ENCODE results near the gene TRIM17.
"Not testable (repeated sequence)": the region's sequence is repeated elsewhere in the genome, so short reads cannot be mapped to it uniquely, and the experiment has no call there.

The TRIM17 gene

GRCh38 chr1:228445843-228446650 is 29.4 kb upstream of the TRIM17 start:
- H3K9ac ChIP-seq (ENCODE audit: low read depth, low read length), result peak overlapping the region; percentile 15
- H3K4me1 ChIP-seq (ENCODE audit: control insufficient read depth, insufficient read depth, low read length), result peaks cover 8% of the 10 kb centered on the region
- H3K27me3 ChIP-seq (ENCODE audit: control insufficient read depth, insufficient read depth, low read length), result peaks cover 73% of the 10 kb centered on the region
- no peaks in the 10 kb centered on the region for H3K9me3 ChIP-seq (replicated peaks; ENCODE audit: low read length)
- H3K36me3 ChIP-seq (ENCODE audit: insufficient read depth, low read length), result no peaks in the 10 kb centered on the region
- peak overlapping the region; percentile 66 for H3K4me3 ChIP-seq (ENCODE audit: low read length)
- H3K4me2 ChIP-seq (ENCODE audit: low read length), result peak overlapping the region; percentile 85

DNA sequence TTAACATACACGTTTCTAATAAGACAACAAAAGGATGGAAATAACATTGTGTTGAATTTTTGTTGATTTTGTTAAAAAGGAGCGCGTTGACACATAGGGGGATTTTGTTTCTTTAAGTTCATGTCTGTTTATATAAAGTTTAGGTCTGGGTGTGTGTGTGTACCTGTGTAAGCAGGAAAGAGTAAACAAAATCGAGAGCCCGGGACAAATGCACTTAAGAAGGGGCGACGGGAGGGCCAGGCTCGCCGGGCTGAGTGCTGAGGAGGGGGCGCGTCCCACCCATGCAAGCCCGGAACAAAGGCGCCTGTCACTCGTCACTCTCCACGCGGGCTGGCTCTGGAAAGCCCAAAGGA is 28.8 kb upstream of the TRIM17 start:
- Histone ChIP-seq H3K9me3 (replicated peaks; ENCODE audit: low read length) (no peaks in the 10 kb centered on the region), H3K4me1 (ENCODE audit: control insufficient read depth, insufficient read depth, low read length) (peaks cover 8% of the 10 kb centered on the region), H3K36me3 (ENCODE audit: insufficient read depth, low read length) (no peaks in the 10 kb centered on the region), H3K27me3 (ENCODE audit: control insufficient read depth, insufficient read depth, low read length) (peaks cover 79% of the 10 kb centered on the region), H3K4me2 (ENCODE audit: low read length) (peak overlapping the region; percentile 85), H3K9ac (ENCODE audit: low read depth, low read length) (peak overlapping the region; percentile 15), H3K4me3 (ENCODE audit: low read length) (peak overlapping the region; percentile 66)

DNA sequence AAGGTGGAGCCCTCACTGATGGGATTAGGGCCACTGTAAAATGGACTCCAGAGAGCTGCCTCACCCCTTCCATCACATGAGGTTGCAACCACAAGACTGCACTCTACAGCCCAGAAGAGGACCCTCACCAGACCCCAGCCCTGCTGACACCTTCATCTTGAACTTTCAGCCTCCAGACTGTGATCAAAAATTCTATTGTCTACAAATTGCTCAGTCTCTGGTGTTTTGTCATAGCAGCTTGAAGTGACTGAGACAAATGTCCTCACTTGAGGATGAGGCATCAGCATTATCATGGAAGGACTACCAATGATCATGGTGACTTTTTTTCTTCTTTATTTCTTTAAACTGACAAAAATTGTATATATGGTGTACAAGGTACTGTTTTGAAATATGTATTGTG is 26.7 kb upstream of the TRIM17 start:
- H3K9me3 ChIP-seq (replicated peaks; ENCODE audit: low read length), result no peaks in the 10 kb centered on the region
- H3K4me3 ChIP-seq (ENCODE audit: low read length), result no peak overlapping the region
- H3K27me3 ChIP-seq (ENCODE audit: control insufficient read depth, insufficient read depth, low read length), result peaks cover 81% of the 10 kb centered on the region

GRCh38 chr1:228440761-228441500 is 24.3 kb upstream of the TRIM17 start:
- Histone ChIP-seq H3K9ac (ENCODE audit: low read depth, low read length) (no peak overlapping the region), H3K9me3 (replicated peaks; ENCODE audit: low read length) (no peaks in the 10 kb centered on the region), H3K4me1 (ENCODE audit: control insufficient read depth, insufficient read depth, low read length) (peaks cover 5% of the 10 kb centered on the region), H3K4me3 (ENCODE audit: low read length) (no peak overlapping the region), H3K4me2 (ENCODE audit: low read length) (no peak overlapping the region), H3K36me3 (ENCODE audit: insufficient read depth, low read length) (no peaks in the 10 kb centered on the region), H3K27me3 (ENCODE audit: control insufficient read depth, insufficient read depth, low read length) (peaks cover 73% of the 10 kb centered on the region)

More for the DNA sequence above, 26.7 kb upstream of the TRIM17 start:
- Histone ChIP-seq H3K9ac (ENCODE audit: low read depth, low read length) (no peak overlapping the region), H3K36me3 (ENCODE audit: insufficient read depth, low read length) (no peaks in the 10 kb centered on the region), H3K4me1 (ENCODE audit: control insufficient read depth, insufficient read depth, low read length) (peaks cover 8% of the 10 kb centered on the region), H3K4me2 (ENCODE audit: low read length) (no peak overlapping the region)

- H3K36me3 ChIP-seq (ENCODE audit: insufficient read depth, low read length), result no peaks in the 10 kb centered on the region
- H3K4me1 ChIP-seq (ENCODE audit: control insufficient read depth, insufficient read depth, low read length), result no peaks in the 10 kb centered on the region
- H3K9ac ChIP-seq (ENCODE audit: low read depth, low read length), result no peak overlapping the region
- H3K4me2 ChIP-seq (ENCODE audit: low read length), result no peak overlapping the region
- H3K4me3 ChIP-seq (ENCODE audit: low read length), result no peak overlapping the region
- peaks cover 69% of the 10 kb centered on the region for H3K27me3 ChIP-seq (ENCODE audit: control insufficient read depth, insufficient read depth, low read length)
- H3K9me3 ChIP-seq (replicated peaks; ENCODE audit: low read length), result no peaks in the 10 kb centered on the region
These were observed 21.6 kb upstream of the TRIM17 start for GRCh38 chr1:228438266-228438665.

- H3K36me3 ChIP-seq (ENCODE audit: insufficient read depth, low read length), result no peaks in the 10 kb centered on the region
- no peaks in the 10 kb centered on the region for H3K9me3 ChIP-seq (replicated peaks; ENCODE audit: low read length)
- no peak overlapping the region for H3K9ac ChIP-seq (ENCODE audit: low read depth, low read length)
- H3K27me3 ChIP-seq (ENCODE audit: control insufficient read depth, insufficient read depth, low read length), result peaks cover 64% of the 10 kb centered on the region
- no peak overlapping the region for H3K4me3 ChIP-seq (ENCODE audit: low read length)
- no peaks in the 10 kb centered on the region for H3K4me1 ChIP-seq (ENCODE audit: control insufficient read depth, insufficient read depth, low read length)
- no peak overlapping the region for H3K4me2 ChIP-seq (ENCODE audit: low read length)
These were observed 20.8 kb upstream of the TRIM17 start for GRCh38 chr1:228437424-228437962.

GRCh38 chr1:228434689-228435088 is 18.0 kb upstream of the TRIM17 start:
- H3K9me3 ChIP-seq (replicated peaks; ENCODE audit: low read length), result no peaks in the 10 kb centered on the region
- H3K4me1 ChIP-seq (ENCODE audit: control insufficient read depth, insufficient read depth, low read length), result no peaks in the 10 kb centered on the region
- H3K4me3 ChIP-seq (ENCODE audit: low read length), result no peak overlapping the region
- peaks cover 51% of the 10 kb centered on the region for H3K27me3 ChIP-seq (ENCODE audit: control insufficient read depth, insufficient read depth, low read length)
- H3K4me2 ChIP-seq (ENCODE audit: low read length), result no peak overlapping the region
- no peak overlapping the region for H3K9ac ChIP-seq (ENCODE audit: low read depth, low read length)
- H3K36me3 ChIP-seq (ENCODE audit: insufficient read depth, low read length), result no peaks in the 10 kb centered on the region

DNA sequence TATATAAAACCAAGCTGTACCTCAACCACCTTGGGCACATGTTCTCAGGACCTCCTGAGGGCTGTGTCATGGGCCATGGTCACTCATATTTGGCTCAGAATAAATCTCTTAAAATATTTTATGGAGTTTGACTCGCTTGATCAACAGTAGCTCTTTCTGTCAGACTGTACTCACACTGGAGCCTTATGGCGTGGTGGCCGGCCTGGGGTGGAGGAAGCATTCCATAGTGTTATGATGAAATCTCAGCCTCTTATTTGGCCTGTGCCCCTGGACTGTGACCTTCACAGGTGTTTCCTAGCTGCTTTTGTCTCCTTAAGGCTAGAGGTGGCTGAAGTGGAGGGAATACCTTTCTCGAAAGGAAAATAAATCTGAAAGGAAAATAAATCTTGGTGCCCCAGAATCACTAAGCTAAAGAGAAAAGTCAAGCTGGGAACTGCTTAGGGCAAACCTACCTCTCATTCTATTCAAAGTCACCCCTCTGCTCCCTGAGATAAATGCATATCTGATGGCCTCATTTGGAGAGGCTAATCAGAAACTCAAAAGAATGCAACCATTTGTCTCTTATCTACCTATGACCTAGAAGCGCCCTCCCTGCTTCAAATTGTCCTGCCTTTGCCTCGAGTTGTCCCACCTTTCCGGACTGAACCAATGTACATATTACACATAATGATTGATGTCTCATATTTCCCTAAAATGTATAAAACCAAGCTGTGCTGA is 16.8 kb upstream of the TRIM17 start:
- not testable (repeated sequence) for H3K4me3 ChIP-seq (ENCODE audit: low read length); H3K4me1 ChIP-seq (ENCODE audit: control insufficient read depth, insufficient read depth, low read length); H3K9ac ChIP-seq (ENCODE audit: low read depth, low read length); H3K36me3 ChIP-seq (ENCODE audit: insufficient read depth, low read length); H3K9me3 ChIP-seq (replicated peaks; ENCODE audit: low read length); H3K4me2 ChIP-seq (ENCODE audit: low read length)
- H3K27me3 ChIP-seq (ENCODE audit: control insufficient read depth, insufficient read depth, low read length), result peaks cover 53% of the 10 kb centered on the region

DNA sequence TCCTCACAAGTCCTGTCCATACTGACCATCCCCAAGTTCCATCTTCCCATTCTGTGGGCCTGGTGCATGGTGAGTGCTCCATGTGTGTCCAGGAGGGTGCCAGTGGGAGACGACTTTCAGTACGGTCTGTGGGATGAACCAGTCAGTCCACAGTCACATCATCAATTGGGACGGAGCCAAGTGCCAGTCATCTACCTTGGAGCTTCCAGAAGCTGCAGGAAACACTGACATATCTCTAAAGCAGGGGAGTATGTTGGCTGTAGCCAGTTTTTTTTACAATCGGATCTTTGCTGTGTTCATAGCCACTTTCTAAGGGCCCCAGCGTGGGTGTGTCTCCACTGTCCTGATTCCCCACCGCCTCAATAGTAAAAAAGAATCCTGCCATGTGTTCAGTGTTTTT is 13.6 kb upstream of the TRIM17 start:
- no peaks in the 10 kb centered on the region for H3K4me1 ChIP-seq (ENCODE audit: control insufficient read depth, insufficient read depth, low read length)
- H3K27me3 ChIP-seq (ENCODE audit: control insufficient read depth, insufficient read depth, low read length), result peaks cover 45% of the 10 kb centered on the region
- H3K4me3 ChIP-seq (ENCODE audit: low read length), result no peak overlapping the region

GRCh38 chr1:228429698-228430097 is 13.0 kb upstream of the TRIM17 start:
- no peak overlapping the region for H3K4me3 ChIP-seq (ENCODE audit: low read length)
- peaks cover 41% of the 10 kb centered on the region for H3K27me3 ChIP-seq (ENCODE audit: control insufficient read depth, insufficient read depth, low read length)
- H3K4me2 ChIP-seq (ENCODE audit: low read length), result no peak overlapping the region
- H3K9me3 ChIP-seq (replicated peaks; ENCODE audit: low read length), result no peaks in the 10 kb centered on the region
- no peaks in the 10 kb centered on the region for H3K36me3 ChIP-seq (ENCODE audit: insufficient read depth, low read length)
- no peaks in the 10 kb centered on the region for H3K4me1 ChIP-seq (ENCODE audit: control insufficient read depth, insufficient read depth, low read length)
- no peak overlapping the region for H3K9ac ChIP-seq (ENCODE audit: low read depth, low read length)

More for the DNA sequence above, 13.6 kb upstream of the TRIM17 start:
- Histone ChIP-seq H3K9ac (ENCODE audit: low read depth, low read length) (no peak overlapping the region), H3K36me3 (ENCODE audit: insufficient read depth, low read length) (no peaks in the 10 kb centered on the region), H3K9me3 (replicated peaks; ENCODE audit: low read length) (no peaks in the 10 kb centered on the region), H3K4me2 (ENCODE audit: low read length) (no peak overlapping the region)

DNA sequence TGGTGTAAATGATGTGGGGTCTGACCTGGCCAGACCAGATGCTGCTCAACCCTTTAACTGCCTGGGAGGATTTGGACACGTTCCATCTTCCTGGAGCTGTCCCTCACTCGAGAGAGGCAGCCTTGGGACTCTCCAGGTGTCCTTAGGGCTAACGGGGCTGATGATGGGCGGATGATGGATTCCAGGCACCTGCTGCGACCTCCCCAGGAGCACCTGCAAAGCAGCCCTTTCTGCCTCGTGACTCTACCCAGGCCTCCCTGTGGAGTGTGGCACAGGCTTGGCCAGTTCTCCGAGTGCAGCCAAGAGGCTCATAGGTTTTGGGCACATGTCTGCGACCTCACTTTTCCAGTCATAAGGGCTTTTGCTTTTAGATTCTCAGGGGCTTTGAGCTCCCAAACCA is 12.3 kb upstream of the TRIM17 start:
- no peaks in the 10 kb centered on the region for H3K4me1 ChIP-seq (ENCODE audit: control insufficient read depth, insufficient read depth, low read length)
- no peaks in the 10 kb centered on the region for H3K36me3 ChIP-seq (ENCODE audit: insufficient read depth, low read length)
- no peak overlapping the region for H3K4me2 ChIP-seq (ENCODE audit: low read length)
- H3K9ac ChIP-seq (ENCODE audit: low read depth, low read length), result no peak overlapping the region
- no peaks in the 10 kb centered on the region for H3K9me3 ChIP-seq (replicated peaks; ENCODE audit: low read length)
- no peak overlapping the region for H3K4me3 ChIP-seq (ENCODE audit: low read length)
- H3K27me3 ChIP-seq (ENCODE audit: control insufficient read depth, insufficient read depth, low read length), result peaks cover 36% of the 10 kb centered on the region
